Astrocyte (in vitro differentiated cells and primary cell): ENCODE data around the gene SPACA7.

ENCODE experiments used
- EZH2 ChIP-seq: IDR thresholded peaks from 2 replicates; pipeline ENCODE4 v1.6.1; 2012; ENCODE audit warnings: mild to moderate bottlenecking, low read length, inconsistent platforms; ENCODE audit not compliant: insufficient read depth
- TF ChIP-seq, protein P1 (sequence below): IDR thresholded peaks from 2 replicates; pipeline ENCODE4 v1.5.1; 2011; ENCODE audit warnings: low read depth, mild to moderate bottlenecking, inconsistent platforms, low read length, moderate library complexity; ENCODE audit not compliant: insufficient read depth

DNA sequence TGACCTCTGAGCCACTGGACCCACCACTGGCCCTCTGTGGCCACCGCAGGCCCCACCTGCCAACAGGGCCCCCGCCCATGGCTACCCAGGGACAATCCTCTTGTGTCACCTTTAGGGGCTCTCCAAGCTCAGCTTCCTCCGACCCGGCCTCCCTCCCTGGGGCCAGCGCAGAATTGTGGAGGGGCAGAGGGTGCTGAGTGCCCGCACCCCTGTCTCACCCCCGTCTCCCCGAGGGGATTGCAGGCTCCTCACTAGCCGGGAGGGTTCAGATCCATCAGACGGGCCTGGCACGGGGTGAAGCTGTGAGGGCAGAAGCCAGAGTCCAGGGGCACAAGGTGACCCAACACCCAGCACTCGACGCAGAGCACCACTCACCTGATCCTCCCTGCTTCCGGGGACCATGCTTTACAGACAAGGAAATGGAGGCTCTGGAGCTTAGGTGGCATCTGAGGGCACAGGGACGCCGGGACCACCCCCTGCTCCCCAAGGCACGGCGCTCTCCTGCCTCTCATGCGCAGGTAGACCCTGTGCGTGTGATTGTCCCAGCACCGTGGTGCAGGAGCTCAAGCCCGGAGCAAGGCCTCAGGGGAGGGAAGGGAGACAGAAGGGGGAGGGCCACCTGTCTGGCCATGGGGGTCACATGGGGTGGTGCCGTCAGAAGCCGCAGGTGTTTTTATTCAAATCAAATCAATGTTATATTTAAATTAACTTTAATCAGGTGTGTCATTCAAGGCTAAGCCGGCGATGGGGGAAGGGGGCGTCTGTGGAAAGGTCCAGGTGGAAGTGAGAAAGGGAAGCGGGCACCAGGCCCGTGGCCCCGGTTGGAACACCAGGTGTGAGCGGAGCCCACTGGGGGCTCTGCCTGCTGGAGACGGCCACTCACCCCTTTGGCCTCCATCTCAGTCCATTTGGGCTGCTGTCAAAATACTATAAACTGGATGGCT is 21.6 kb upstream of the SPACA7 start:
- TF ChIP-seq, protein P1, sequence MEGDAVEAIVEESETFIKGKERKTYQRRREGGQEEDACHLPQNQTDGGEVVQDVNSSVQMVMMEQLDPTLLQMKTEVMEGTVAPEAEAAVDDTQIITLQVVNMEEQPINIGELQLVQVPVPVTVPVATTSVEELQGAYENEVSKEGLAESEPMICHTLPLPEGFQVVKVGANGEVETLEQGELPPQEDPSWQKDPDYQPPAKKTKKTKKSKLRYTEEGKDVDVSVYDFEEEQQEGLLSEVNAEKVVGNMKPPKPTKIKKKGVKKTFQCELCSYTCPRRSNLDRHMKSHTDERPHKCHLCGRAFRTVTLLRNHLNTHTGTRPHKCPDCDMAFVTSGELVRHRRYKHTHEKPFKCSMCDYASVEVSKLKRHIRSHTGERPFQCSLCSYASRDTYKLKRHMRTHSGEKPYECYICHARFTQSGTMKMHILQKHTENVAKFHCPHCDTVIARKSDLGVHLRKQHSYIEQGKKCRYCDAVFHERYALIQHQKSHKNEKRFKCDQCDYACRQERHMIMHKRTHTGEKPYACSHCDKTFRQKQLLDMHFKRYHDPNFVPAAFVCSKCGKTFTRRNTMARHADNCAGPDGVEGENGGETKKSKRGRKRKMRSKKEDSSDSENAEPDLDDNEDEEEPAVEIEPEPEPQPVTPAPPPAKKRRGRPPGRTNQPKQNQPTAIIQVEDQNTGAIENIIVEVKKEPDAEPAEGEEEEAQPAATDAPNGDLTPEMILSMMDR = no peak
- TF ChIP-seq EZH2 = no peak
